Measurements from ENCODE around the gene DNAL1.

DNAL1 gene

GRCh38 chr14:73741876-73742519, 97.2 kb downstream of the DNAL1 start:
- TF ChIP-seq ZFX (IDR thresholded peaks at IDR 0.05; ENCODE audit: borderline replicate concordance) (no peak), CTCF (IDR thresholded peaks at IDR 0.05) (no peak)
- peak overlapping the region; percentile 60 for H3K27ac ChIP-seq

GRCh38 chr14:73742520-73743238, 97.9 kb downstream of the DNAL1 start:
- no peak overlapping the region for H3K27ac ChIP-seq

GRCh38 chr14:73743431-73743931, 98.7 kb downstream of the DNAL1 start:
- H3K27ac ChIP-seq, result no peak overlapping the region
- TF ChIP-seq CTCF (IDR thresholded peaks at IDR 0.05) (no peak), ZFX (IDR thresholded peaks at IDR 0.05; ENCODE audit: borderline replicate concordance) (no peak)

More at GRCh38 chr14:73742520-73743238, 97.9 kb downstream of the DNAL1 start:
- no peak for TF ChIP-seq CTCF (IDR thresholded peaks at IDR 0.05)
- no peak for TF ChIP-seq ZFX (IDR thresholded peaks at IDR 0.05; ENCODE audit: borderline replicate concordance)

GRCh38 chr14:73744175-73744867, 99.5 kb downstream of the DNAL1 start:
- H3K27ac ChIP-seq, result peak overlapping the region; percentile 15; the same call in 1 of the 2 replicates
- TF ChIP-seq ZFX (IDR thresholded peaks at IDR 0.05; ENCODE audit: borderline replicate concordance), result no peak
- no peak for TF ChIP-seq CTCF (IDR thresholded peaks at IDR 0.05)

- no peak for TF ChIP-seq CTCF (IDR thresholded peaks at IDR 0.05)
- TF ChIP-seq ZFX (IDR thresholded peaks at IDR 0.05; ENCODE audit: borderline replicate concordance), result no peak
- peak overlapping the region; percentile 15; the same call in 1 of the 2 replicates for H3K27ac ChIP-seq
Observed at GRCh38 chr14:73744874-73745529, 100.2 kb downstream of the DNAL1 start.

GRCh38 chr14:73745571-73746519, 101.1 kb downstream of the DNAL1 start:
- TF ChIP-seq ZFX (IDR thresholded peaks at IDR 0.05; ENCODE audit: borderline replicate concordance) (no peak), CTCF (IDR thresholded peaks at IDR 0.05) (no peak)
- no peak overlapping the region for H3K27ac ChIP-seq
